GM18517 (cell line): ENCODE measurements around the gene SMIM38.

Experiments used
- ATAC-seq: cut with Tn5 transposase; IDR thresholded peaks from one replicate; pipeline ENCODE4 v1.9.1; 2021; ENCODE audit warnings: mild to moderate bottlenecking, moderate library complexity; ENCODE audit not compliant: unreplicated experiment

Gene SMIM38

DNA sequence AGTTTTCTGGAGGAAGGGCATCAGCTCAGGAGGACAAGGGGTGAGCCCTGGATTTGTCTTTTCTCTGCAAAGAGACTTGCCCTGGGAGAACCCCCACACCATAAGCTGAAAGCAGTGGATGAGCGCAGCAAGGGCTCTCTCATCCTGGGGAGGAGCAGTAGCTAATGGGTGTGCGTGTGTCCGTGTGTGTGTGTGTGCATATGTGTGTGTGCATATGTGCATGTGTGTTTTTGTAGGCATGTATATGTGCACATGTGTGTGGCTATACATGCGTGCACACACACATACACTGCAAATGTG, 45.3 kb downstream of the SMIM38 start:
- no peak for ATAC-seq

DNA sequence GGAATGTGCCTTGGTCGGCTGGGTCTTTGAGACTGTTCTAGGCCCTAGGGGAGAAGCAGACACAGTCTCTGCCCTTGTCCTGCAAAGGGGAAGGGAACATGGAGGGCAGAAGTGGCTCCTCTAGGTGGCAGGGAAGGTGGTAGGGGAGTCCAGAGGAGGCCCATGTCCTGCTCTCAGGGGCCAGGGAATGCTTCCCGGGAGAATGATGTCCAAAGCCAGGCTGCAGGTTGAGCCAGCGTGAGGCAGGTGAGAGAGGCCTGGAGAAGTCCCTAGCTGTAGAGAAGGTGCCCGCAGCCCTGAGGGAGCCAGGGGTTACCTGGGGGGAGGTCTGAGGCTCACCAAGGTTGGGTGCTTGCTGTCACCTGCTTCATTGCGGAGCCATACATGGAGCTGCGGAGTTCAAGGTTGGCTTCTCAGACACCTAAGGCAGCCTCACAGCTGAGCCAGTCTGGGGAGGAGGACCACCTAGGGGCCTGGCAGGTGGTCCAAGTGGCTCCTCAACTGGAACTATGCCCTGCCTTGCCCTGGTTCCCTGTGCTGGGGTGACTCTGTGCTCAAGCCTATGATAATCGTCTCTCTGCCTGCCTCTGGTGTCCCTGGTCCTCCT, 46.1 kb downstream of the SMIM38 start:
- ATAC-seq: no peak

DNA sequence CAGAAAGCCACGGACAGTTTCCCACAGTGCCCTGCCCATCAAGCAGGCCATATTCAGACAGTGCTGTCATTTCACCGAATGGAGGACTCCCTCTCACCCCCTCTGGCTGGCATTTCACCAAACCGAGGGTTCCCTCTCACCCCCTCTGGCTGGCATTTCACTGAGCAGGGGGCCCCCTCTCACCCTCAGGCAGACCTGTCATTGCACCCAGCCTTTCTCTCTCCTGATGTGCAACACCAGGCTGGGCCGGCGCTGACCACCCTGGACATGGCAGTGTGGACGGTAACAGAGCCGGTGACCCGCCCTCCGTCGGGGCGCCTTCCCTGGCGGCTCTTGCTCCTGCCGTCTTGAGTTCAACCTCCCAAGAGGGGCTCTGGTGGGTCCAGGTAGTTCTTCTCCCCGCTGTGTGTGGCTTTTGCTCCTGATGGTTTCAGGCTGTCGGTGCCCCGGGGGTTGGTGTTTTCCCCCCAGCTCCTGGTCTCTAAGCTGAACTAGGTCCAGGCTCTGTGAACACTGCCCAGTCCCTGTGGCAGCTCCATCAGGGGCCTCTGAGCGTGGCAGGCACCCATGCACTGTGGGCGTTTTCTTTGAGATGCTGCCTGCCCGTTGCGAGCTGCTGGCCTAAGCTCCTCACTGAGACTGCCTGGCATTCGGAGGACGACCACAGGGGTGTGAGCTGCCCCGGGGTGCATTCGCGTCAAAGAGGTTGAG, 46.9 kb downstream of the SMIM38 start:
- no peak for ATAC-seq

DNA sequence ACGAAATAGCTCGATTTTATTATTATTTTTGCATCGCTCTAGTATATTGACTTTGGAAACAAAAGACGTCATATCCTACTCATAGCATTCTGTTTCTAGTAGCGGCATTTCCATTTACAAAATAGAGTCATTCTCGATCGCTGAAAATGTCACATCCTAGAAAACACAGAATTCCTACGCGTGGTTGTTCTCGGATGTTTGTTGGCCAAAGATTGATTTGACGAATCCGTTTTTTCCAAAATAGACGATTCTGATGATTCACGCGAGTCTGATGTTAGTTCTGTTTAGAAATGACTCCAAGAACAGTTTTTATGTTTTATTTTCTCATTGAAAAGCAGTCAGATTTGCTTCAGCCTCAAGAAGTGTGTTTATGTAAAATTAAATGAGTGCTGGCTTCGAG, 47.6 kb downstream of the SMIM38 start:
- ATAC-seq: no peak

DNA sequence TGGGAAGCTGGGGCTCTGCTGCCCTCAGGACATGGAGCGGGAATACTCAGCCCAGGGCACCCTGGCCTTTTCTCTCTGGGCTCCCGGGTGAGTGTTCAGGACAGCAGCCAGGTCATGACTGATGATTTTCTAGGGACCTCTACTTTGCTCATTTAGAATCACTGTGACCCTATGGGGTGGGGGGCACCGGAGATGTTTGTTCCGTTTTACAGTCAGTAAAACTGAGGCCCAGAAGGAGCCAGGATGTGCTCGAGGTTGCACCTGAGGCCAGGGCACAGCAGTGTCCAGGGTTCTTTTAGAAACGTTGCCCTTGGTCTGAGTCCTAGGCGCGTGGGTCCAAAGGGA, 48.1 kb downstream of the SMIM38 start:
- no peak for ATAC-seq

DNA sequence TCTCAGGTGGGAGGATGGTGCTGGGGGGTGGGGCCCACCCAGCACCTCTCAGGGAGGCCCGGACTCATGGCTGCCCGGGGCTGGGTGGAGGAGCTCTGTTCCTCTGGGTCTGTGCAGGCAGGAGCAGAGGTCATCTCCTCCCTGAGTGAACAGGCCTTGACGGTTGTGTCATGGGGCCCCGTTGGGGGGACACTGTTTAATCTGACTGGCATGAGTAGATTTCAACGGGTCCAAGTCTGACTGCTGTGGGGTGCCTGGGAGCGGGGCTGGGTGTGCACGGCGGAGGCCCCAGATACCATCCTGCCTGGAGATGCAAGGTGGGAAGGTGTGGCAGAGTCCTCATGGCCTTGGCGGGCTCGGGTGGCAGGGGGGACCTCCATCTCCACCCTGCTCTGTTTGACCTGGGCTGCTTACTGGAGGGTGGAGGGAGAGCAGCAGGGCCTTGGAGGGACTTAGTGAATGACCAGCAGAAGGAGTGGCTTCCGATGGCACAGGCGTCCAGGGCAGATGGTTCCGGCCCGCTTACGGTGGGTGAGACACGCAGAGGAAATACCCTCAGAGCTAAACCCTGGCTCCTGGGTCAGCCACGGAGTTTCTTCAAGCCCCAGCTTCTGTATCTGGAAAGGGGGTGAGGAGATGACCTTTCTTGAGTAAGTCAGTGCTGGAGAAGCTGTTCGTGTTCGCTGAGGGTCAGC, 48.7 kb downstream of the SMIM38 start:
- no peak for ATAC-seq

DNA sequence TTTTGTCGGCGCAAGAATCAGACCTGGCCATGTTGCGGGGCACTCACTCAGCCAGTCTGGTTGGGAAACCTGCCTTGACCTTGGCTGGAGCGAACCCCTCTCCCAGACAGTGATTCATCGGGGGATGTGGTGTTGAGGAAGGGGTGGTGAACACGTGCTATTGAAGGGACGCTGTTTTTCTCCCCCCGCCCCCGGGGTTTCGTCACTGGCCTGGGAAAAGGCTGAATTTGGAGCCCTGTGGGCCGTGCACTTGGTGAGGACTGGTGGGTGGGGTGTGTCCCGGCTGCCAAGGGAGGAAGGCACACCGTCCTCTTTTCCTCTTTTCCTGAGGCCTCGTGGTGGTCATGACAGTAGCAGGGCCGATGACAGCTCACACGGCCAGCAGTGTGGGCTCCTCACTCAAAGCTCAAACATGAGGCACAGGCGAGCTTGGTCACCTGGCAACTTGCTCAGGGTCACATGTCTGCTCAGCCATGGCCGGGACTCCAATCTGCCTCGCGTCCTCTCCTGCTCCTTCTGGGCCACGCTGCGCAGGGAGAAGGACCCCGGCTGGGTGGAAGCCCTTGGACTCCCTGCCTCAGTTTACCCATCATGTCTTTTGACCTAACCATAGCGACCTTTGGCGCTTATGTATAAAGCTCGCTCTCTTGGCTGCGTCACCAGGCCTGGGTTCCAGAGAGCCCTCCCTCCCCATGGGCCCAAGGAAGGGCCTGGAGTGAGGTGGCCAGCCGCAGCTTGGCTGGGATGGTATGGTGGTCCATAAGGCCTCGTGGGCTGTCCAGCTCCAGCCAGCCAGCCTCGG, 49.4 kb downstream of the SMIM38 start:
- no peak for ATAC-seq
